Keratinocyte (primary cell): ENCODE results near the gene S100A4. TPM values are rescaled to one million over a fixed set of nuclear protein-coding genes. Genes with fewer than 3 reads are reported as not detected.

Source experiments
- DNase-seq: peaks from one replicate; pipeline ENCODE4 v3.0.0-alpha.2; 2011; ENCODE audit warnings: low read depth, missing footprints, low spot score
- FAIRE-seq: peaks from 2 replicates; lab custom pipeline; 2011; peaks lifted over from hg19 to GRCh38; lab: Jason Lieb, UNC
- H2AFZ ChIP-seq: 2 replicates; pipeline ENCODE4 v1.6.0; 2012; ENCODE audit warnings: low read length, control low read depth, inconsistent platforms; ENCODE audit not compliant: control insufficient read depth
- H3K27ac ChIP-seq: 2 replicates; pipeline ENCODE4 v1.5.1; 2011; ENCODE audit warnings: low read length; ENCODE audit not compliant: control insufficient read depth, insufficient read depth
- H3K27me3 ChIP-seq: 3 replicates; pipeline ENCODE4 v1.6.0; 2011; ENCODE audit warnings: low read length; ENCODE audit not compliant: control insufficient read depth, insufficient read depth; ENCODE audit errors: extremely low read depth
- H3K36me3 ChIP-seq, 2 experiments: 2 replicates in 1 of 2; 3 replicates in 1 of 2; pipeline ENCODE4 v1.5.1; 2011; ENCODE audit warnings: low read length in 2 of 2, mild to moderate bottlenecking in 1 of 2; ENCODE audit not compliant: control insufficient read depth in 2 of 2, insufficient read depth in 2 of 2; ENCODE audit errors: extremely low read depth in 1 of 2
- H3K4me1 ChIP-seq: 3 replicates; pipeline ENCODE4 v1.5.1; 2011; ENCODE audit warnings: low read length; ENCODE audit not compliant: control insufficient read depth, insufficient read depth; ENCODE audit errors: extremely low read depth
- H3K4me2 ChIP-seq: 3 replicates; pipeline ENCODE4 v1.6.0; 2011; ENCODE audit warnings: low read depth, low read length; ENCODE audit not compliant: control insufficient read depth, insufficient read depth; ENCODE audit errors: extremely low read depth
- H3K4me3 ChIP-seq, 3 experiments: fragments of 200-600 bp in 1 of 3; sonication (generic) in 1 of 3; 2 replicates in 2 of 3; 3 replicates in 1 of 3; pipeline ENCODE4 v1.5.1; 2011 to 2016; ENCODE audit warnings: low read length in 3 of 3, mild to moderate bottlenecking in 3 of 3, control low read depth in 2 of 3, inconsistent platforms in 1 of 3, low read depth in 1 of 3, mixed read lengths in 1 of 3, mixed run types in 1 of 3, moderate library complexity in 1 of 3; ENCODE audit not compliant: control insufficient read depth in 2 of 3, insufficient read depth in 2 of 3; ENCODE audit errors: extremely low read depth in 1 of 3
- H3K79me2 ChIP-seq: 2 replicates; pipeline ENCODE4 v1.6.0; 2012; ENCODE audit warnings: low read length; ENCODE audit not compliant: control insufficient read depth, insufficient read depth
- H3K9ac ChIP-seq: 3 replicates; pipeline ENCODE4 v1.6.0; 2011; ENCODE audit warnings: low read length; ENCODE audit not compliant: control insufficient read depth, insufficient read depth; ENCODE audit errors: extremely low read depth
- H3K9me1 ChIP-seq: 3 replicates; pipeline ENCODE4 v1.6.0; 2011; ENCODE audit warnings: low read length; ENCODE audit not compliant: control insufficient read depth, insufficient read depth; ENCODE audit errors: extremely low read depth
- H3K9me3 ChIP-seq: 2 replicates; pipeline ENCODE4 v1.5.1; 2012; ENCODE audit warnings: low read depth, low read length; ENCODE audit not compliant: control insufficient read depth
- H4K20me1 ChIP-seq: 3 replicates; pipeline ENCODE4 v1.6.0; 2011; ENCODE audit warnings: low read length; ENCODE audit not compliant: control insufficient read depth, insufficient read depth; ENCODE audit errors: extremely low read depth
- EZH2 ChIP-seq: IDR thresholded peaks from one replicate; pipeline ENCODE4 v1.6.1; 2012; ENCODE audit warnings: inconsistent platforms, mild to moderate bottlenecking, low read length, moderate library complexity
- dilution Hi-C: fragments of 300-500 bp; cut with MboI; formaldehyde crosslinking; loops from one replicate; pipeline ENCODE4 v1.7.0; 2020; ENCODE audit warnings: low sequenced_read_pairs; ENCODE audit not compliant: extremely low pct_ligation_motif_present
- polyA plus RNA-seq, 5 experiments: library from polyadenylated mRNA; depleted of rRNA in 3 of 5; stranded (reverse) in 3 of 5; stranded (forward) in 1 of 5; unstranded in 1 of 5; fragments of >200 nt; gene quantifications; 1 replicate in 1 of 5; 2 replicates in 3 of 5; 3 replicates in 1 of 5; pipeline versions ENCODE4 v1.2.1 to v1.2.3, GENCODE V29; 2011 to 2012; ENCODE audit warnings: missing spikeins in 2 of 5, low read depth in 1 of 5, low replicate concordance in 1 of 5
- TF ChIP-seq, protein P1 (sequence below), 3 experiments: IDR thresholded peaks in 1 of 3; conservative IDR thresholded peaks in 1 of 3; optimal IDR thresholded peaks in 1 of 3; 2 replicates in 2 of 3; 3 replicates in 1 of 3; pipeline versions ENCODE3 to v1.5.1; 2011; ENCODE audit warnings: low read length in 3 of 3, mild to moderate bottlenecking in 3 of 3, moderate library complexity in 2 of 3, control low read depth in 1 of 3, inconsistent platforms in 1 of 3; ENCODE audit not compliant: insufficient read depth in 2 of 3; ENCODE audit errors: extremely low read depth in 1 of 3

The S100A4 gene
- polyA plus RNA-seq, 1 donor (not counting 4 experiments of a cell fraction or from before 2014, with no cell fraction given): 21.4 TPM

DNA sequence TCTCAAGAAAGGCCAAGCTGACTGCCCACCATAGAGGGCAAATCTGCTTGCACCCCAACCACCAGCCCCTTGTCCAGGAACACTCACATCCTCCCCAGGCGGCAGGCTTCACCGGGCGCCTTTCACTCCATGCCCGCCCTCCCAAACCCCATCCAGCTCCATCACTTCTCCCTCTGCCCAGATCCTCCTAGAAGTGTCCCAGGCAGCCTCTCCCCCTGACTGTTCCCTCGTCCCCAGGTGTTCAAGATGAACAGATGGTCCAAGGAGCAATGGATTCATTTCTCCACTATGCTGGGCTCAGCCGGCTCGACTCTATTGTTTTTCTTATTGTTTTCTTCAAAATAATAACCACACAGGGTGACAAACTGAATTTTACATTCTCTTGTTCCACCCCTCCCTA lies 31.9 kb downstream of the S100A4 start:
- H2AFZ ChIP-seq: no peak overlapping the region
- DNase-seq: no peak
- TF ChIP-seq, protein P1, sequence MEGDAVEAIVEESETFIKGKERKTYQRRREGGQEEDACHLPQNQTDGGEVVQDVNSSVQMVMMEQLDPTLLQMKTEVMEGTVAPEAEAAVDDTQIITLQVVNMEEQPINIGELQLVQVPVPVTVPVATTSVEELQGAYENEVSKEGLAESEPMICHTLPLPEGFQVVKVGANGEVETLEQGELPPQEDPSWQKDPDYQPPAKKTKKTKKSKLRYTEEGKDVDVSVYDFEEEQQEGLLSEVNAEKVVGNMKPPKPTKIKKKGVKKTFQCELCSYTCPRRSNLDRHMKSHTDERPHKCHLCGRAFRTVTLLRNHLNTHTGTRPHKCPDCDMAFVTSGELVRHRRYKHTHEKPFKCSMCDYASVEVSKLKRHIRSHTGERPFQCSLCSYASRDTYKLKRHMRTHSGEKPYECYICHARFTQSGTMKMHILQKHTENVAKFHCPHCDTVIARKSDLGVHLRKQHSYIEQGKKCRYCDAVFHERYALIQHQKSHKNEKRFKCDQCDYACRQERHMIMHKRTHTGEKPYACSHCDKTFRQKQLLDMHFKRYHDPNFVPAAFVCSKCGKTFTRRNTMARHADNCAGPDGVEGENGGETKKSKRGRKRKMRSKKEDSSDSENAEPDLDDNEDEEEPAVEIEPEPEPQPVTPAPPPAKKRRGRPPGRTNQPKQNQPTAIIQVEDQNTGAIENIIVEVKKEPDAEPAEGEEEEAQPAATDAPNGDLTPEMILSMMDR (optimal IDR thresholded peaks at IDR 0.05 in 1 of 3, IDR thresholded peaks at IDR 0.05 in 1 of 3, conservative IDR thresholded peaks at IDR 0.05 in 1 of 3; ENCODE audit: extremely low read depth in 1 of 3, insufficient read depth in 2 of 3, low read length in 3 of 3): no peak
- no peak for TF ChIP-seq EZH2
- H3K9me1 ChIP-seq: no peaks in the 10 kb centered on the region
- H3K27me3 ChIP-seq: no peaks in the 10 kb centered on the region
- H3K36me3 ChIP-seq: no peaks in the 10 kb centered on the region
- no peak overlapping the region for H3K4me3 ChIP-seq
- no peak overlapping the region for H3K27ac ChIP-seq
- FAIRE-seq: no peak
- peaks cover 25% of the 10 kb centered on the region for H3K4me1 ChIP-seq
- dilution Hi-C loops: no loop called here
- no peak overlapping the region for H3K4me2 ChIP-seq
- no peaks in the 10 kb centered on the region for H3K79me2 ChIP-seq
- H4K20me1 ChIP-seq: no peaks in the 10 kb centered on the region
- no peaks in the 10 kb centered on the region for H3K9me3 ChIP-seq
- no peak overlapping the region for H3K9ac ChIP-seq

DNA sequence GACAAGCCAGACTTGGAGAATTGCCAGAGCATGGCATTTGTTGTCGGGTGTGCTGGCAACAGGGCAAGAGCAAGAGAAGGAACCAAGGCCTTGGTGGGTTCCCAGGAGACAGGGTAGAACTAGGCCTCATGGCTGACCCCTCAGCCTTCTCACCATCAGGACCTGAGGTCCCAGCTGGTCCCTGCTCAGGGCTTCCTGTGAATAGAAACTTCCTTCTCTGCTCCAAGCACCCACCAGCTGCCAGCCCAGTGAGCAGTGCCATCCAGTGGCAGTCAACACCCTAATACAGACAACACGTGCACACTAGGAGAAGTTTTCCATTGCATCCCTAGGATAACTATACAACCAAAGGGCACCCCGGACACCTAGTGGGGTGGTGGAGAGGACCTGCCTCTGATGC lies 32.6 kb downstream of the S100A4 start:
- H3K4me2 ChIP-seq: no peak overlapping the region
- no peaks in the 10 kb centered on the region for H3K27me3 ChIP-seq
- TF ChIP-seq, protein P1 (optimal IDR thresholded peaks at IDR 0.05 in 1 of 3, IDR thresholded peaks at IDR 0.05 in 1 of 3, conservative IDR thresholded peaks at IDR 0.05 in 1 of 3; ENCODE audit: extremely low read depth in 1 of 3, insufficient read depth in 2 of 3, low read length in 3 of 3): peak in 1 of 3 experiments; percentile 54
- TF ChIP-seq EZH2: no peak
- DNase-seq: no peak
- H2AFZ ChIP-seq: no peak overlapping the region
- no peaks in the 10 kb centered on the region for H3K79me2 ChIP-seq
- H3K27ac ChIP-seq: no peak overlapping the region
- no peaks in the 10 kb centered on the region for H3K9me3 ChIP-seq
- dilution Hi-C loops: no loop called here
- H3K4me1 ChIP-seq: peaks cover 29% of the 10 kb centered on the region
- no peak overlapping the region for H3K4me3 ChIP-seq
- H3K9ac ChIP-seq: no peak overlapping the region
- FAIRE-seq: no peak
- H3K36me3 ChIP-seq: no peaks in the 10 kb centered on the region
- H4K20me1 ChIP-seq: no peaks in the 10 kb centered on the region
- H3K9me1 ChIP-seq: no peaks in the 10 kb centered on the region
